HepG2 (cell line): ENCODE data around the gene SELENOW.
"Not testable (repeated sequence)": the region's sequence is repeated elsewhere in the genome, so short reads cannot be mapped to it uniquely, and the experiment has no call there.

Experiments used
- AHR ChIP-seq: IDR thresholded peaks from 2 replicates; pipeline ENCODE4 v1.6.1; 2018; ENCODE audit warnings: missing genetic modification reagents, missing compliant biosample characterization
- FOXK1 ChIP-seq: sonication (generic); formaldehyde crosslinking; IDR thresholded peaks from 2 replicates; pipeline ENCODE4 v1.4.0; 2020; ENCODE audit warnings: low read depth, missing genetic modification reagents, borderline replicate concordance
- KLF16 ChIP-seq, 2 experiments: sonication (generic) in 1 of 2; formaldehyde crosslinking in 1 of 2; IDR thresholded peaks; 2 replicates each; pipeline versions ENCODE4 v1.6.1 to v1.8.0; 2016 to 2023; ENCODE audit warnings: missing genetic modification reagents in 2 of 2, missing compliant biosample characterization in 1 of 2
- MAFK ChIP-seq, 2 experiments: IDR thresholded peaks in 1 of 2; conservative IDR thresholded peaks in 1 of 2; 2 replicates each; pipeline ENCODE4 v1.6.1; 2011; ENCODE audit warnings: improper control_type of control experiment in 2 of 2, low read length in 2 of 2
- MXD4 ChIP-seq: IDR thresholded peaks from 2 replicates; pipeline ENCODE4 v1.6.1; 2016; ENCODE audit warnings: mild to moderate bottlenecking, missing biosample characterization, missing genetic modification reagents
- NR1H2 ChIP-seq: sonication (generic); formaldehyde crosslinking; IDR thresholded peaks from 2 replicates; pipeline ENCODE4 v1.8.1; 2022; ENCODE audit warnings: low read depth, missing genetic modification reagents, borderline replicate concordance
- POLR2A ChIP-seq, 2 experiments: IDR thresholded peaks; 2 replicates each; pipeline ENCODE4 v1.6.1; 2011; ENCODE audit warnings: low read depth in 2 of 2, low read length in 2 of 2, mild to moderate bottlenecking in 1 of 2, moderate library complexity in 1 of 2; ENCODE audit not compliant: insufficient read depth in 1 of 2
- ZFP37 ChIP-seq: sonication (generic); formaldehyde crosslinking; IDR thresholded peaks from 2 replicates; pipeline ENCODE4 v1.4.0; 2020; ENCODE audit warnings: missing genetic modification reagents, borderline replicate concordance
- ZNF549 ChIP-seq: sonication (generic); formaldehyde crosslinking; IDR thresholded peaks from 2 replicates; pipeline ENCODE4 v1.5.0; 2020; ENCODE audit warnings: missing genetic modification reagents
- ZNF619 ChIP-seq: sonication (generic); formaldehyde crosslinking; IDR thresholded peaks from 2 replicates; pipeline ENCODE4 v1.4.0; 2020; ENCODE audit warnings: mild to moderate bottlenecking, missing genetic modification reagents
- ZNF768 ChIP-seq: sonication (generic); formaldehyde crosslinking; IDR thresholded peaks from 2 replicates; pipeline ENCODE4 v1.4.0; 2020; ENCODE audit warnings: missing genetic modification reagents
- TF ChIP-seq, protein P1 (sequence below): sonication (generic); formaldehyde crosslinking; IDR thresholded peaks from 2 replicates; pipeline ENCODE4 v1.4.0; 2020; ENCODE audit warnings: low read depth, mild to moderate bottlenecking, missing genetic modification reagents
- TF ChIP-seq, protein P2 (sequence below): sonication (generic); formaldehyde crosslinking; IDR thresholded peaks from 2 replicates; pipeline ENCODE4 v1.5.0; 2020; ENCODE audit warnings: missing genetic modification reagents
- TF ChIP-seq, protein P3 (sequence below): sonication (generic); formaldehyde crosslinking; IDR thresholded peaks from 2 replicates; pipeline ENCODE4 v1.5.0; 2020; ENCODE audit warnings: mild to moderate bottlenecking, missing genetic modification reagents, moderate library complexity

DNA sequence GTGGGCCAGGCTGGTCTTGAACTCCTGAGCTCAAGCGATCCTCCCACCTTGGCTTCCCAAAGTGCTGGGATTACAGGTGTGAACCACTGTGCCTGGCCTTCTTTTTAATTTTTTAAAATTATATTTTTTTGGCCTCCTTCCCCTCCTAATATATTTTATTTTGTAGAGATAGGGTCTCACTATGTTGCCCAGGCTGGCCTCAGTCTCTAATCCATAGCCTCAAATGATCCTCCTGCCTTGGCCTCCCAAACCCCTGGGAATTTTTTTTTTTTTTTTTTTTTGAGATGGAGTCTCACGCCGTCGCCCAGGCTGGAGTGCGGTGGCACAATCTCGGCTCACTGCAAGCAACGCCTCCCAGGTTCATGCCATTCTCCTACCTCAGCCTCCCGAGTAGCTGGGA is 37.8 kb downstream of the SELENOW start:
- TF ChIP-seq POLR2A (IDR thresholded peaks at IDR 0.05; ENCODE audit: insufficient read depth in 1 of 2, low read depth in 2 of 2, low read length in 2 of 2); NR1H2; FOXK1 (CRISPR knock-in tag); MAFK (conservative IDR thresholded peaks at IDR 0.05 in 1 of 2, IDR thresholded peaks at IDR 0.05 in 1 of 2; ENCODE audit: low read length in 2 of 2); ZFP37 (CRISPR knock-in tag); MXD4; ZNF619 (CRISPR knock-in tag); AHR (CRISPR knock-in tag); KLF16 (CRISPR knock-in tag; IDR thresholded peaks at IDR 0.05); ZNF549 (CRISPR knock-in tag); ZNF768 (CRISPR knock-in tag): not testable (repeated sequence)
- TF ChIP-seq, protein P1, sequence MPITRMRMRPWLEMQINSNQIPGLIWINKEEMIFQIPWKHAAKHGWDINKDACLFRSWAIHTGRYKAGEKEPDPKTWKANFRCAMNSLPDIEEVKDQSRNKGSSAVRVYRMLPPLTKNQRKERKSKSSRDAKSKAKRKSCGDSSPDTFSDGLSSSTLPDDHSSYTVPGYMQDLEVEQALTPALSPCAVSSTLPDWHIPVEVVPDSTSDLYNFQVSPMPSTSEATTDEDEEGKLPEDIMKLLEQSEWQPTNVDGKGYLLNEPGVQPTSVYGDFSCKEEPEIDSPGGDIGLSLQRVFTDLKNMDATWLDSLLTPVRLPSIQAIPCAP: not testable (repeated sequence)
- TF ChIP-seq, protein P2, sequence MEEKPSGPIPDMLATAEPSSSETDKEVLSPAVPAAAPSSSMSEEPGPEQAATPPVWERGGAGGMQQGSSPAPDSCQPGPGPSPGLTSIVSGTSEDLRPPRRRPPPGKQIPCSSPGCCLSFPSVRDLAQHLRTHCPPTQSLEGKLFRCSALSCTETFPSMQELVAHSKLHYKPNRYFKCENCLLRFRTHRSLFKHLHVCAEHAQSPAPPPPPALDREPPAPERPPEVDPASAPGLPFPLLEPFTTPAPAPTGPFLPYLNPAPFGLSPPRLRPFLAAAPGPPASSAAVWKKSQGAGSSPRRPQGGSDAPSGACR (CRISPR knock-in tag): not testable (repeated sequence)
- TF ChIP-seq, protein P3, sequence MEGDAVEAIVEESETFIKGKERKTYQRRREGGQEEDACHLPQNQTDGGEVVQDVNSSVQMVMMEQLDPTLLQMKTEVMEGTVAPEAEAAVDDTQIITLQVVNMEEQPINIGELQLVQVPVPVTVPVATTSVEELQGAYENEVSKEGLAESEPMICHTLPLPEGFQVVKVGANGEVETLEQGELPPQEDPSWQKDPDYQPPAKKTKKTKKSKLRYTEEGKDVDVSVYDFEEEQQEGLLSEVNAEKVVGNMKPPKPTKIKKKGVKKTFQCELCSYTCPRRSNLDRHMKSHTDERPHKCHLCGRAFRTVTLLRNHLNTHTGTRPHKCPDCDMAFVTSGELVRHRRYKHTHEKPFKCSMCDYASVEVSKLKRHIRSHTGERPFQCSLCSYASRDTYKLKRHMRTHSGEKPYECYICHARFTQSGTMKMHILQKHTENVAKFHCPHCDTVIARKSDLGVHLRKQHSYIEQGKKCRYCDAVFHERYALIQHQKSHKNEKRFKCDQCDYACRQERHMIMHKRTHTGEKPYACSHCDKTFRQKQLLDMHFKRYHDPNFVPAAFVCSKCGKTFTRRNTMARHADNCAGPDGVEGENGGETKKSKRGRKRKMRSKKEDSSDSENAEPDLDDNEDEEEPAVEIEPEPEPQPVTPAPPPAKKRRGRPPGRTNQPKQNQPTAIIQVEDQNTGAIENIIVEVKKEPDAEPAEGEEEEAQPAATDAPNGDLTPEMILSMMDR (CRISPR knock-in tag): not testable (repeated sequence)
